H7 (cell line): ENCODE measurements around the gene NEMP2. TPM values are rescaled to one million over a fixed set of nuclear protein-coding genes. Genes with fewer than 3 reads are reported as not detected.
"Not testable (repeated sequence)": the region's sequence is repeated elsewhere in the genome, so short reads cannot be mapped to it uniquely, and the experiment has no call there.

Experiments
- DNase-seq: peaks from one replicate; pipeline ENCODE4 v3.0.0; 2012
- H3K27me3 ChIP-seq: 2 replicates; pipeline ENCODE4 v1.6.0; 2011; ENCODE audit warnings: mild to moderate bottlenecking, low read length; ENCODE audit not compliant: control insufficient read depth, insufficient read depth
- H3K36me3 ChIP-seq: replicated peaks from 2 replicates; pipeline ENCODE4 v1.5.1; 2011; ENCODE audit warnings: low read length; ENCODE audit not compliant: control insufficient read depth, insufficient read depth
- H3K4me3 ChIP-seq: 2 replicates; pipeline ENCODE4 v1.5.1; 2011; ENCODE audit warnings: low read depth, mild to moderate bottlenecking, control low read depth, low read length, moderate library complexity; ENCODE audit not compliant: insufficient read depth
- total RNA-seq: library from RNA; depleted of rRNA; stranded (reverse); fragments of >200 nt; shearing (Covaris generic); gene quantifications from 2 replicates; pipeline ENCODE4 v1.2.3, GENCODE V29; 2014

NEMP2 gene
- total RNA-seq, 1 experiment from 2014 or later: 2.4 TPM

DNA sequence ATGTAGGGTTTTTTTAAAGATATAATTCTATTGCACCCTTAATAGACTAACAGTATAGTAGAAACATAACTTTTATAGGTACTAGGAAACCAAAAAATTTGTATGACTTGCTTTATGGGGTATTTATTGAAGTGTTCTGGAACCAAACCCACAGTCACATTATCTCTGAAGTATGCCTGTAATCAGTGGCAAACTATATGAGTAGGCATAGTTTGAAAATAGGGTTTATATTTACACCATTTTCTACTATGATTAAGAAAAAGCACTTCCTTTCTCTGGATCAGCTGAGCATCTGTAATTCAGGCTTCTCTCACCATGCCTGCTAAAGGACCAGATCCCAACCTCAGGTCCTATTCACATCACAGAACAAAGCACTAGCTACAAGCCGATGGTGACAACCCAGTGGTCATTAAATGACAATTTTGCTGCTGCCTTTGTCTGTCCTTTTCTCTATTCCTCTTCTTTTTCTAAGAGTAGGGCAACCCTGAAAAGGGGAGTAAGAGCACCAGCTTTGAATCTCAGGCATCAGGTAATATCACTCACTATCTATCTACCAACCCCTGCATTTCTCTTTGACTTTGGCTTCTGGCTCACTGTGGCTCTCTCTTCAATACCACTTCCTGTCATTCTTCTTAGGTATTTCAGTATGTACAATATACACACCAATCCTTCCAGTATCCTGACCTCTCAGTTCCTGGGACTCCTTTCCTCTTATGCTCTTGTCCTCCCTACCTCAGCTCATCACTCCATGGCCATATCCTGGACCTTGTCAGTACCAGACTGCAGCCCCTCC lies 14.4 kb downstream of the NEMP2 start:
- no peak for DNase-seq

DNA sequence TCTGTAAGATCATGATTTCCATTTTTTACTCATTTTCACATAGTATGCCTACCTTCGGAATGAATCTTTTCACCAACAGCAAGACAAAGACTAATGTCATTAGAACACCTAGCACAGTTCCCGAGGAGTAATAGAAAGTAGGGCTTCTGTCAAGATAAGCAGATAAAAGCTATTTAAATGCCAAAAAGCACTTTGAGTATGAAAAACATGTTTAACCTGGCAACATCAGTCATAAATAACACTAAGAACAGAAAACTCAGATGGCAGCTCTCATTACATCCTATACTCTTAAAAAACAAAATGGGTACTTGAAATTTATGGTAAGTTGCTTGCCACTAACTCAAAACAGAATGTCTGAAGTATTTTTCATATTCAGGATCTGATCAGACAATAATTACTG lies 17.1 kb downstream of the NEMP2 start:
- no peak for DNase-seq
- H3K27me3 ChIP-seq: no peaks in the 10 kb centered on the region
- H3K36me3 ChIP-seq: no peaks in the 10 kb centered on the region
- no peak overlapping the region for H3K4me3 ChIP-seq

More for the DNA sequence above, 14.4 kb downstream of the NEMP2 start:
- H3K36me3 ChIP-seq: no peaks in the 10 kb centered on the region
- H3K27me3 ChIP-seq: no peaks in the 10 kb centered on the region
- no peak overlapping the region for H3K4me3 ChIP-seq

DNA sequence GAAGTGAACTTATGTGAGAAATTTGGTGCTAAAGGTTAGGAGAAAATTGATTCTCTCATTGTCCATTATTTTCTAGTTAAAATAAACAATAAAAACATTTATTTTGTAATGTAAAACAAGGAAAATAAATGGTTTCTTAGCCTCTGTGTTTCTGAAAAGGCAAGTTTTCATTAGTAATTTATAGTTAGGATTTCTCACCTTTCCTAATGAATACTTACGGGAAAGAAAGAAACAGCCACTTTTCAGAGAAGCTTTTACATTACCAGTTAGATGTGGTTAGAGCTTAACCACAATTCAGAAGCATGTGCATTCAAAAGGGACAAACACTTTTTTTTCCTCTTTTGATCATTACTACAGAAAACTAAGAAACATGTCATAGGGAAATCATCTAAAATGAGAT lies 18.8 kb downstream of the NEMP2 start:
- DNase-seq: no peak
- no peak overlapping the region for H3K4me3 ChIP-seq
- no peaks in the 10 kb centered on the region for H3K27me3 ChIP-seq

DNA sequence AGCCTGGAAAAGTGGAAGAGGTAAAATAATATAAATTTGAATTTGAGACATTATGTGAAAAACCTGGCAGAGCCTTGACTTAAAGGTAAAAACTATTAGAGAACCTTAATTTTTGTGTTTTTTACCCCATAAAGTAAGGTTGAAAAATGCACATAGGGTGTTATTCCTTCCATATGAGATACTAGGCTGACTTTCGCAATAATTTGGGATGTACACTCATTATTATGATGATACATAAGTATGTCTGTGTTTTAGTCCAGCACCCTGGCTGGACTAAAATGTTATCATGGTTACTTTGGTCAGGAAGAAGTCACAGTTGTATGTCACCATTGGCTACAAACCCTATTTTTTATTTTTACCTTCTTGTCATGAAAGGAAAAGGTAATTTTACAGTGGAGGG lies 19.8 kb downstream of the NEMP2 start:
- DNase-seq: no peak
- H3K36me3 ChIP-seq: no peaks in the 10 kb centered on the region
- H3K27me3 ChIP-seq: no peaks in the 10 kb centered on the region
- no peak overlapping the region for H3K4me3 ChIP-seq

More for the DNA sequence above, 18.8 kb downstream of the NEMP2 start:
- H3K36me3 ChIP-seq: no peaks in the 10 kb centered on the region

DNA sequence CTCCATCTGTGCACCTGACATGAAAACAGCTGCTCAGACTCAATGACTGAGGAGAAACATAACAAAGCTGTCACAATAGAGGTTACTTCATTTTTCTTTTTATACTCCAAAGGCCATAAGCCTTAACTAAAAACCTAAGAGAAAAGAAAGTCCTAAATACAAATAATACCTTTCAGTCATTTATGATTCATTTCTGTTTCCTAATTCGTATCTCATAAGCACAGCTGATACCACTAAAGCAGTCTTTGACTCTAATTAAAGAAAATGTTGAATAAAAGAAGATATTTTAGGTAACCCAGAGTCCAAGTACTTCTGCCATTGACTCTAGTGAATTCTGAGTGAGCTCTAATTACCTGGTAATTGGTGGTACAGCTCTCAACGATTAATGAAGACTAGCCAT lies 20.6 kb downstream of the NEMP2 start:
- H3K4me3 ChIP-seq: no peak overlapping the region
- no peak for DNase-seq
- H3K36me3 ChIP-seq: no peaks in the 10 kb centered on the region
- H3K27me3 ChIP-seq: no peaks in the 10 kb centered on the region

DNA sequence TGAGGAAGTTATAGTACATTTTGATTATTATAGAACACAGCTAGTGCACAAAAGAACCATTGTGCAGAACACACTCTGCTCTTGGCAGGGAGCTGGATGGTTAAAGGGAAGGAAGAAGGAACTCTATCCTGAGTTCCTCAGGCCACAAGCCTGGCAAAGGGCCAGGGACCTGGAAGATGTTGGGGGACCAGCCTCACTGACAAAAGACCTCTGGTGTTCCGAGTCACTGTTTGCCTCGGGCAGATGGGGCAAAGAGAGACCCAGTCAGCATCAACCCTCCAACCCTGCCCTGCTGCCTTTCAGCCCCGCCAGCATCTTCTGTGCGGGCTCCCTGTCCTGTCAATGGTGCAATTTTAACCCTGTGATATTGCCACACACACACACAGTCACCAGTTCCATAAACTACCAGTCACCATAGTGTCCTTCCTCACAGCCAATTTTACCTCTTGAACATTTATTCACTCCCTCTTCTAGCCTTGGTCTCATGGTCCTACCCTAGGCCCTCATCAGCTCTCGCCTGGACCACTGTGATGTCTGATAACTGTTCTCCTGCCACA lies 21.9 kb downstream of the NEMP2 start:
- no peaks in the 10 kb centered on the region for H3K36me3 ChIP-seq
- no peak overlapping the region for H3K4me3 ChIP-seq
- no peaks in the 10 kb centered on the region for H3K27me3 ChIP-seq
- no peak for DNase-seq

DNA sequence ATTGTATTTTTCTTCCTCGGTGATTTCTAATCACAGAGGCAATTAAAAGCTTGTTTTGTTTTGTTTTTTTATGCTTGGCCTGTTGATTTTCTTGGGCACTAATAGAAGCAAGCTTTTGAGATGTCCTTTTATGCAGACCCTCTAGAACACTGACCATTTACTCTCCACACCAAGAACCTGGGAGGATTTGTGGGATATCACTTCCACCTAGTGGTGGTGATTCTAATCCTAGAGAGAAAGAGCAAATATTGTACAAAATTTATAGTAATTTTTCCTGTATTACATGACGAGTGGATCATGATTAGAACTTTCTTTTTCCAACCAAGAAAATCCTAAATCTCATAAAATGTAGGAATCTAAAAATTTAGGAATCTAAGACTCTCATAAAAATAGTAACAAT lies 23.4 kb downstream of the NEMP2 start:
- no peaks in the 10 kb centered on the region for H3K27me3 ChIP-seq
- H3K36me3 ChIP-seq: no peaks in the 10 kb centered on the region
- H3K4me3 ChIP-seq: no peak overlapping the region
- no peak for DNase-seq

DNA sequence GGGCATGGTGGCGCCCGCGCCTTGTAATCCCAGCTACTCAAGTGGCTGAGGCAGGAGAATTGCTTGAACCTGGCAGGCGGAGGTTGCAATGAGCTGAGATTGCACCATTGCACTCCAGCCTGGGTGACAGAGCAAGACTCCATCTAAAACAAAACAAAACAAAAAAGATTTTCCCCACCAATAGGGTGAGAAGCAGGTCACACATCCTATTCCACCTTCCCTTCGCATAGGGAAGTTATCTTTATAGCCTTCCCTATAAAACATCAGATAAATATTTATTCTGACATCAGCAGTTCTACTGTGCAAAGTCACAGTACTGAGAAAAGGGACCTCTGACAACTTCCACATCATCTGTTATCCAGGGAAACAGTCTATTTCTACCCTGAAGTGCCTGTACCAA lies 24.6 kb downstream of the NEMP2 start:
- H3K36me3 ChIP-seq, H3K27me3 ChIP-seq, DNase-seq, H3K4me3 ChIP-seq: not testable (repeated sequence)

DNA sequence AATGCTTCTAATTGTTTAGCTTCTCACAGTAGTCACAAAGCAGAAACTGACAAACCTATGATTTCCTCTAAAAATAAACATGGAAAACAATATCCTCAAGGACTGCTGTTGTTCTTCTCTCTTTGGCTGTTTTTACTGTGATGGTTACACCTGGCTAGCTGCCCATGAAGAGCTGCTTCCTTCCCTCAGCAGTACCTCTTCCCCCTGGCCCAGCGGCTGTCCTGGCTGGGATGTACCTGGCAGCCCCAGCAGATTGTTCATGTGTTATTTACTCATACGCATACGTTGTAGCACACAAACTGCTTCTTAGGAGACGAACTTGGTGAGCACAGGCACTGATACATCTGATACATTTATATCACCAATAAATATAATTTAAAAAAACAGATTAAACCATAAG lies 27.4 kb downstream of the NEMP2 start:
- Histone ChIP-seq H3K4me3 (no peak overlapping the region), H3K36me3 (no peaks in the 10 kb centered on the region), H3K27me3 (no peaks in the 10 kb centered on the region)
- DNase-seq: no peak

DNA sequence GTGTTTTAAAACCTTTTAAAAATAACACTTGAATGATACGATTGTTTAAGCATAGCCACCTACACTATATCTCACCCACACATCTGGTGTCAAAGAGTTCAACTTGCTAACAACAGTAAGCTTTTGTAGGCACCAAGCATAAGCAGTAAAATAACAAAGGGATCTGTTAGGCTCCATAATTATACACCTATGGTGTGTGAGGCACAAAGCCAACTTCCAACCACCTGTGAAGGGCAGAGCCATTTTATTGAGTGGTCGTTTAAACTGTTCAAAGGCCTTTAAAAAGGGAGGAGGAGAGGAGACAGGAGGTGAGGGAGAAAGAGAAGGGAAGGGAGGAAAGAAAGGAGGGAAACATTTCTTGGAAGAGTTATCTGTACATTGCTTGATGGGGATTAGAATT lies 27.9 kb downstream of the NEMP2 start:
- no peak for DNase-seq
- Histone ChIP-seq H3K4me3 (no peak overlapping the region), H3K27me3 (no peaks in the 10 kb centered on the region), H3K36me3 (no peaks in the 10 kb centered on the region)

DNA sequence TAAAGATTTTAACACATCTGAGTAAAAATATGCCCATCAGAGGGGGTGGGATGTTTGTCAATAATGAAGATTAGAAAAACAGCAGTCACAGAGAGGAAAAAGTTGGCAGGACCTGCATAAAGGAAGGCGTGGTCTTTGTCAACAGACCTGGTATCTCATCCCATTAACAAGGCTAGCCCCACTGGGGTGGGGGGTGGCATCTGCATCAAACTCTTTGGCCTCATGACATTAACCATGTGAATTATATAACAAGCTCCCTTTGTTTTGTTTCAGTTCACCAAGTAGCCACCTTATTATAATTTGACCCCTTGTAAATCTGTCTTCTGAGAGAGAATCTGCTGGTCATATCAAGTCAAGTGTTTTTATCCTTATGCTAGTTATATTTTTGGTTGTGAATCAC lies 28.8 kb downstream of the NEMP2 start:
- Histone ChIP-seq H3K4me3 (no peak overlapping the region), H3K27me3 (no peaks in the 10 kb centered on the region), H3K36me3 (no peaks in the 10 kb centered on the region)
- no peak for DNase-seq

DNA sequence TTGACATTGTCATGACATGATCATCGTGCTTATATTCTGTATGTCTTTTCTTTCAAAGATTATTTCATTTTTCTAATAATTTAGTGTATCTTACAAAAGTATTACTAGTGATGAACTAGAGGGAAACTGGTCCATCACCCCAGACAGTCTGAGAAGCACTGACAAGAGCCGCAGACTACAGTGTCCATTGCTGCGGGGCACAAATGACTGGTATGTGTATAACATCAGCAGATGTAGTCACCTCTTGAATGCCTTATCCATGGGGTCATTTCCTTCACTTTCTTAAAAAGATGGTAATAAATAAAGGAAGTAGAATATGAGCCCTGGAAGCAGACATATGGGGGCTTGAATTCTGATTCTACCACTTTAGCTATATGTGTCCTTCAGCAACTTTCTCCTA lies 29.6 kb downstream of the NEMP2 start:
- Histone ChIP-seq H3K4me3 (no peak overlapping the region), H3K36me3 (no peaks in the 10 kb centered on the region), H3K27me3 (no peaks in the 10 kb centered on the region)
- DNase-seq: no peak

DNA sequence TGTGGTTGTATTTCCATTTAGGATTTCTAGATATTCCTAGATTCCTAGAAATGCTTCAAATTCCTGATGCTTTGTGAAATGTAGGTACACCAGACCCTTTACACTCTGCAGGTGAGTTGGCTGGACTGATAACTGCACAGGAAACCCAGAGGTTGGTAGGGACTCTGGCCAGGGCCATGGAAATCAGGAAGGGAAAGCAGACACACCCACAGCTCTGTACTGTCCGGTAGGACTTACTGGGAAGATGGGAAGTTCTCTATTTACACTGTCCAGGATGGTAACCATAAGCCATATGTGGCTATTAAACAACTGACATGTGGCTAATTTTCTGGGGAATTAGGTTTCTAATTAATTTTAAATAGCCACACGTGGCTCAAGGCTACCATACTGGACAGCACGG lies 31.4 kb downstream of the NEMP2 start:
- no peak for DNase-seq
- Histone ChIP-seq H3K27me3 (no peaks in the 10 kb centered on the region), H3K4me3 (no peak overlapping the region), H3K36me3 (no peaks in the 10 kb centered on the region)

DNA sequence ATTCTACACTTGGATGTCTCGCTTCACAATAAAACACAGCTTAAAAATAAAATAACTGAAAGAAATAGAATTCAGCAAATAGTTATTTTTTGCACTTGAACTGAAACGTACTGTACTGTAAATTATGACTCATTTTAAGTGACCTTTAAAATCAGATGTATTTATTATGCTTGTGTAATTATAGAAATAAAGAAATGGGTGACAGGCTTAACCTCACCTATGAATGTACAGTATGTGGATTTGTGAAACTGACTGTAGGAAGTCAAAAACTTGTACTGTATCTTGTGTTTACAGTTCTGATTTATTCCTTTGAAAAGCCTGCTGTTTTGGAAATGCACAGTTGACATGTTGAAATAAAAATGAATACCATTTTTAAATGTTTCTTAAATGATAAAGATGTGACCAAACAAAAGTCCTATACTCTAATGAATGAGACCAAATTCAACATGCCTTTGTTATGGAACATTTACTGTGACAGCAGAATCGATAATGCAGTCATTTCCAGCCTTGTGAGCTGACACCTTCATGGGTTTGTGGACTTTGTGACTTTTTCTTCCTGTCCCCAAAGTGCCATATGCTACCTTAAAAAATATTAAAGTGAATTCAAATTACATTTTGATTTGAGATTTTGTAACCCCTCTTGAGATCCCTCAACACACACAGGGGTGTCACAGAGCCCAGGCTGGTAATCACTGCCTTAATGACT lies 32.7 kb downstream of the NEMP2 start:
- Histone ChIP-seq H3K27me3 (no peaks in the 10 kb centered on the region), H3K36me3 (no peaks in the 10 kb centered on the region), H3K4me3 (no peak overlapping the region)
- DNase-seq: no peak

DNA sequence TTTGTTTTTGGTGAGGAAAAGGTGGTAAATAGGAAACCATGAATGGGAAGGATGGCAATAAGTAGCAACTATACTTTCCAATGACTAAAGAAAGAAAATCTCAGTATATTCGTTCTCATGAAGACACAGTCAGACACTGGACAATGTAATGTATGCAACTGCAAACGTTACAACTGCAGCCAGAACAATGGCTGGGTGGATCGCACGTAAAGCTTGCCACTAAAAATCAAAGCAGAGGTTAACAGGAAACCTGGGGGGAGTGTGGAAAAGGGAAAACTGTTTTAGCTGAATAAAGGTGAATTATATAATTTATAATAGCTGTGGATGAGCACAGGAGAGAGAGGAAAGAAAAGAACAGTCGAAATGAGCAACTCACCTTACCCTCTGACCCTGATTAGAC lies 33.3 kb downstream of the NEMP2 start:
- Histone ChIP-seq H3K36me3 (no peaks in the 10 kb centered on the region), H3K27me3 (no peaks in the 10 kb centered on the region)

More for the DNA sequence above, 33.3 kb downstream of the NEMP2 start:
- DNase-seq: no peak
- H3K4me3 ChIP-seq: no peak overlapping the region
